Measurements from ENCODE around the gene RAB34.

DNA sequence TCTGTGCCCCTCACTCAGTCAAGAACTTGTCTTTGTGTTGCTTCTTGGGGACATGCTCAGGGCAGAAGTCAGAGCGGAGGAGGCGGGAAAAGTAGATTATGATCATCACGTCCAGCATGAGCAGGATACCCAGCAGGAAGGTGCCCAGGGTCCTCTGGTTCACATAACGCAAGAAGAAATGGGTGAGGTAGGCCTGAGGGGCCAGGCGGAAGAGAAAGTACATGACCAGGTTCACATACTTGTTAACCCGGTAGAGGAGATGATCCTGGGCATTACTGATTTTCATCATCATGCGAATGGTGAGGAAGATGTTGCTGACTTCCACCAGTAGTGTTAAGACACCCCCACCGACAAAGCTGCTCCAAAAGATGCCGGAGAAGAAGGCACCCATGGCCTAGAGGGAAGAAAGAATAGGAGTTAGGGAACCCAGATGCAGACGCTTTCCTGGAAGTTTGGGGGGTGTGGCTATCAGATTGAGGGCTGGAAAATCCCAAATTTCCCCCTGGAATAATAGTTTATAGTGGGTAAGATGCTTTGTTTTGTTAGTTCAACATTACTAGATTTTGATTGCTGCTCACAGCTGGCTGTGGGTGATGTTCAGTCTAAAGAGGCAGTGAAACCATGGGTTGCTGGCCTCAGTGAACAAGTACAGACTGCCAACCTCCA, 7.0 kb upstream of the RAB34 start:
- no peak for TF ChIP-seq ZNF112 (tag by site-specific recombination; IDR thresholded peaks at IDR 0.05)
- no peak for TF ChIP-seq CTCF (tag by site-specific recombination; IDR thresholded peaks at IDR 0.05)
- TF ChIP-seq ZNF629 (tag by site-specific recombination; IDR thresholded peaks at IDR 0.05), result no peak
- TF ChIP-seq ZSCAN30 (tag by site-specific recombination; IDR thresholded peaks at IDR 0.05), result no peak; the same call in 1 of the 2 replicates
- no peak for TF ChIP-seq ZBTB21 (tag by site-specific recombination; IDR thresholded peaks at IDR 0.05)
- TF ChIP-seq ZNF202 (tag by site-specific recombination; IDR thresholded peaks at IDR 0.05; ENCODE audit: borderline replicate concordance), result no peak
- TF ChIP-seq, protein P1, sequence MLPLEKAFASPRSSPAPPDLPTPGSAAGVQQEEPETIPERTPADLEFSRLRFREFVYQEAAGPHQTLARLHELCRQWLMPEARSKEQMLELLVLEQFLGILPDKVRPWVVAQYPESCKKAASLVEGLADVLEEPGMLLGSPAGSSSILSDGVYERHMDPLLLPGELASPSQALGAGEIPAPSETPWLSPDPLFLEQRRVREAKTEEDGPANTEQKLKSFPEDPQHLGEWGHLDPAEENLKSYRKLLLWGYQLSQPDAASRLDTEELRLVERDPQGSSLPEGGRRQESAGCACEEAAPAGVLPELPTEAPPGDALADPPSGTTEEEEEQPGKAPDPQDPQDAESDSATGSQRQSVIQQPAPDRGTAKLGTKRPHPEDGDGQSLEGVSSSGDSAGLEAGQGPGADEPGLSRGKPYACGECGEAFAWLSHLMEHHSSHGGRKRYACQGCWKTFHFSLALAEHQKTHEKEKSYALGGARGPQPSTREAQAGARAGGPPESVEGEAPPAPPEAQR (tag by site-specific recombination; IDR thresholded peaks at IDR 0.05), result no peak

Data from HEK293 (cell line).